22Rv1 (cell line): Measurements from ENCODE around the gene FGF11.

Experiments used
- CTCF ChIP-seq: fragments of 450-650 bp; IDR thresholded peaks from 2 replicates; pipeline ENCODE4 v1.5.1; 2017; ENCODE audit warnings: mild to moderate bottlenecking
- ZFX ChIP-seq: fragments of 450-650 bp; IDR thresholded peaks from 2 replicates; pipeline ENCODE4 v1.6.1; 2017; ENCODE audit warnings: antibody characterized with exemption, borderline replicate concordance

- TF ChIP-seq CTCF (no peak), ZFX (no peak)
These were observed 20.7 kb downstream of the FGF11 start for GRCh38 chr17:7459961-7460545.
